Natural killer cell treated with Interleukin-12 subunit alpha and Interleukin-12 subunit beta and Interleukin-15 and Interleukin-18, amount 100 ng/mL, for 72 hours (primary cell): Measurements from ENCODE around the gene CCDC159. TPM values are rescaled to one million over a fixed set of nuclear protein-coding genes. Genes with fewer than 3 reads are reported as not detected.

Experiments used
- total RNA-seq, 2 donors: library from RNA; stranded (reverse); gene quantifications; one replicate each; pipeline ENCODE4 v1.2.3, GENCODE V29; 2022

CCDC159 gene
- total RNA-seq, 2 donors from 2014 or later, result 26.5 to 37.8 TPM

Other genes starting within 250 kb of the CCDC159 start
- 10 to 100 TPM; 26.6 to 48.3 TPM for gene SPC24, start 190.7 kb upstream of the CCDC159 start, total RNA-seq
- gene KANK2, start 149.0 kb upstream of the CCDC159 start, total RNA-seq, result 1 to 10 TPM; 3.9 to 5.2 TPM
- not detected for gene ANGPTL8, start 106.9 kb upstream of the CCDC159 start, total RNA-seq
- gene DOCK6, start 84.0 kb upstream of the CCDC159 start, total RNA-seq, result 1 to 10 TPM; 1.7 to 2.6 TPM
- not detected for gene TSPAN16, start 50.4 kb upstream of the CCDC159 start, total RNA-seq
- 10 to 100 TPM; 17.5 to 33.4 TPM for gene RAB3D, start 6.9 kb upstream of the CCDC159 start, total RNA-seq
- 10 to 100 TPM; 35.8 to 54.3 TPM for gene TMEM205, start 251 bp upstream of the CCDC159 start, total RNA-seq
- 10 to 100 TPM in 1 of 2 donors, 1 to 10 TPM in 1; 9.4 to 11.3 TPM for gene PLPPR2, start 8.9 kb downstream of the CCDC159 start, total RNA-seq
- gene SWSAP1, start 28.1 kb downstream of the CCDC159 start, total RNA-seq, result 1 to 10 TPM; 1.6 to 3.0 TPM
- gene EPOR, start 37.8 kb downstream of the CCDC159 start, total RNA-seq, result 1 to 10 TPM; 3.0 to 5.1 TPM
- not detected for gene RGL3, start 72.8 kb downstream of the CCDC159 start, total RNA-seq
- gene ODAD3, start 88.6 kb downstream of the CCDC159 start, total RNA-seq, result not detected
- 100 to 1,000 TPM; 303 to 321 TPM for gene PRKCSH, start 89.1 kb downstream of the CCDC159 start, total RNA-seq
- gene ELAVL3, start 134.5 kb downstream of the CCDC159 start, total RNA-seq, result under 1 TPM in 1 of 2 donors, not detected in 1; 0.40 TPM
- gene ZNF653, start 159.3 kb downstream of the CCDC159 start, total RNA-seq, result 10 to 100 TPM; 23.7 to 23.8 TPM
- gene ECSIT, start 182.6 kb downstream of the CCDC159 start, total RNA-seq, result 10 to 100 TPM; 27.0 to 37.3 TPM
- not detected for gene CNN1, start 192.3 kb downstream of the CCDC159 start, total RNA-seq
- gene ELOF1, start 212.7 kb downstream of the CCDC159 start, total RNA-seq, result 10 to 100 TPM; 58.3 to 95.1 TPM
- 1 to 10 TPM; 3.0 to 3.5 TPM for gene ACP5, start 231.1 kb downstream of the CCDC159 start, total RNA-seq